Endothelial cell of umbilical vein (primary cell): Measurements from ENCODE around the gene CABLES1. TPM values are rescaled to one million over a fixed set of nuclear protein-coding genes. Genes with fewer than 3 reads are reported as not detected.

Source experiments
- BruUV-seq: library from RNA; stranded (reverse); fragments of 400-500 nt; replicated peaks from 2 replicates; lab custom pipeline; 2021; lab: Mats Ljungman, UMichigan
- CTCF ChIA-PET: fragments of 300-600, 350-600 bp; sonication (Branson Sonifier 250); formaldehyde crosslinking; loops from one replicate; lab custom pipeline; 2021; ENCODE audit warnings: antibody characterized with exemption, inconsistent platforms; lab: Charles Lee
- POLR2A ChIA-PET: fragments of 300-600, 350-600 bp; sonication (Branson Sonifier 250); formaldehyde crosslinking; loops from one replicate; lab custom pipeline; 2021; ENCODE audit warnings: antibody characterized with exemption, inconsistent platforms; lab: Charles Lee
- DNase-seq: peaks from one replicate; pipeline ENCODE4 v3.0.0-alpha.2; 2011; ENCODE audit warnings: low read depth, low spot score
- FAIRE-seq: peaks from 2 replicates; lab custom pipeline; 2011; peaks lifted over from hg19 to GRCh38; lab: Jason Lieb, UNC
- H2AFZ ChIP-seq: 2 replicates; pipeline ENCODE4 v1.6.0; 2012; ENCODE audit warnings: low read depth, low read length, control low read depth, inconsistent platforms
- H3K27ac ChIP-seq: 2 replicates; pipeline ENCODE4 v1.5.1; 2011; ENCODE audit warnings: low read depth, mild to moderate bottlenecking, control low read depth, low read length, moderate library complexity; ENCODE audit not compliant: insufficient read depth
- H3K27me3 ChIP-seq, 2 experiments: 2 replicates each; pipeline versions ENCODE4 v1.6.0 to v1.6.1; 2011; ENCODE audit warnings: low read length in 2 of 2, mixed read lengths in 1 of 2; ENCODE audit not compliant: control insufficient read depth in 2 of 2, insufficient read depth in 2 of 2
- H3K36me3 ChIP-seq, 2 experiments: 2 replicates in 1 of 2; 3 replicates in 1 of 2; pipeline ENCODE4 v1.5.1; 2011; ENCODE audit warnings: low read length in 2 of 2, mild to moderate bottlenecking in 1 of 2, moderate library complexity in 1 of 2; ENCODE audit not compliant: control insufficient read depth in 2 of 2, insufficient read depth in 2 of 2; ENCODE audit errors: extremely low read depth in 1 of 2
- H3K4me1 ChIP-seq: 3 replicates; pipeline ENCODE4 v1.5.1; 2011; ENCODE audit warnings: mild to moderate bottlenecking, low read length; ENCODE audit not compliant: control insufficient read depth, insufficient read depth; ENCODE audit errors: extremely low read depth
- H3K4me2 ChIP-seq: 2 replicates; pipeline ENCODE4 v1.6.1; 2011; ENCODE audit warnings: low read length, control low read depth, mixed read lengths; ENCODE audit not compliant: insufficient read depth
- H3K4me3 ChIP-seq, 3 experiments: fragments of 200-600 bp in 1 of 3; sonication (generic), shearing (Covaris generic) in 1 of 3; replicated peaks in 1 of 3; 2 replicates each; pipeline ENCODE4 v1.5.1; 2011 to 2016; ENCODE audit warnings: control low read depth in 3 of 3, low read length in 3 of 3, mild to moderate bottlenecking in 2 of 3, inconsistent platforms in 1 of 3, low read depth in 1 of 3, moderate library complexity in 1 of 3; ENCODE audit not compliant: insufficient read depth in 1 of 3
- H3K79me2 ChIP-seq: 2 replicates; pipeline ENCODE4 v1.6.0; 2012; ENCODE audit warnings: low read length, inconsistent platforms; ENCODE audit not compliant: control insufficient read depth, insufficient read depth
- H3K9ac ChIP-seq: replicated peaks from 2 replicates; pipeline ENCODE3; 2011; ENCODE audit warnings: low read length, control low read depth; ENCODE audit not compliant: insufficient read depth; ENCODE audit errors: extremely low read depth
- H3K9me1 ChIP-seq: replicated peaks from 3 replicates; pipeline ENCODE4 v1.6.0; 2011; ENCODE audit warnings: mild to moderate bottlenecking, low read length; ENCODE audit not compliant: control insufficient read depth, insufficient read depth; ENCODE audit errors: extremely low read depth
- H3K9me3 ChIP-seq: replicated peaks from 2 replicates; pipeline ENCODE4 v1.5.1; 2012; ENCODE audit warnings: low read length, inconsistent platforms; ENCODE audit not compliant: control insufficient read depth, insufficient read depth
- H4K20me1 ChIP-seq: replicated peaks from 2 replicates; pipeline ENCODE3; 2011; ENCODE audit warnings: mild to moderate bottlenecking, low read length; ENCODE audit not compliant: control insufficient read depth, insufficient read depth; ENCODE audit errors: extremely low read depth
- POLR2A ChIP-seq: IDR thresholded peaks from 2 replicates; pipeline ENCODE4 v1.6.1; 2012; ENCODE audit warnings: low read depth, mild to moderate bottlenecking, control low read depth, low read length
- POLR2AphosphoS5 ChIP-seq: IDR thresholded peaks from 2 replicates; pipeline ENCODE4 v1.6.1; 2012; ENCODE audit warnings: low read depth, mild to moderate bottlenecking, control low read depth, low read length, moderate library complexity; ENCODE audit not compliant: insufficient read depth
- dilution Hi-C: fragments of 300-500 bp; cut with MboI; formaldehyde crosslinking; loops from one replicate; pipeline ENCODE4 v1.15.0; 2019; ENCODE audit warnings: low sequenced_read_pairs; ENCODE audit not compliant: extremely low pct_ligation_motif_present
- intact Hi-C: fragments of 100-400 bp; cut with micrococcal nuclease; formaldehyde crosslinking; loops from one replicate; pipeline ENCODE4 v1.10.0; 2022
- polyA plus RNA-seq, 4 experiments: library from polyadenylated mRNA; depleted of rRNA in 3 of 4; stranded (reverse) in 3 of 4; unstranded in 1 of 4; fragments of >200 nt; gene quantifications; 2 replicates each; pipeline versions ENCODE4 v1.2.1 to v1.2.3, GENCODE V29; 2011 to 2012; ENCODE audit warnings: missing spikeins in 1 of 4
- total RNA-seq: library from RNA; stranded (reverse); gene quantifications from 2 replicates; pipeline ENCODE4 v1.2.3, GENCODE V29; 2021
- TF ChIP-seq, protein P1 (sequence below): IDR thresholded peaks from 2 replicates; pipeline ENCODE4 v1.6.1; 2011; ENCODE audit not compliant: insufficient read depth, insufficient read length

CABLES1 gene
- total and polyA plus RNA-seq, 2 donors (not counting 3 experiments of a cell fraction or from before 2014, with no cell fraction given) = 40.2 to 71.1 TPM

GRCh38 chr18:23239350-23239692 is 104.0 kb downstream of the CABLES1 start:
- ChIA-PET POLR2A (no interaction called here), CTCF (interaction anchor here (0.8 to 1.0 kb wide), 2 partner anchors 115 to 172 kb away, joined by 3 read pairs; no protein-coding TSS in a partner anchor)
- Histone ChIP-seq H3K4me2 (no peak overlapping the region), H3K4me3 (no peak overlapping the region), H3K4me1 (peaks cover 21% of the 10 kb centered on the region), H3K36me3 (peaks cover 6 to 25% of the 10 kb centered on the region in 2 experiments), H2AFZ (no peak overlapping the region), H3K27me3 (no peaks in the 10 kb centered on the region), H3K79me2 (no peaks in the 10 kb centered on the region), H3K9me1 (no peaks in the 10 kb centered on the region), H3K9ac (no peak overlapping the region), H3K27ac (no peak overlapping the region), H4K20me1 (no peaks in the 10 kb centered on the region), H3K9me3 (no peaks in the 10 kb centered on the region)
- no TSS peak for BruUV-seq
- DNase-seq = no peak
- FAIRE-seq = no peak
- dilution Hi-C loops = no loop called here
- no peak for TF ChIP-seq POLR2A
- no peak for TF ChIP-seq POLR2AphosphoS5
- intact Hi-C loops = loop anchor here (10.0 kb wide), 1 partner anchor 205 kb away; no protein-coding TSS in a partner anchor

DNA sequence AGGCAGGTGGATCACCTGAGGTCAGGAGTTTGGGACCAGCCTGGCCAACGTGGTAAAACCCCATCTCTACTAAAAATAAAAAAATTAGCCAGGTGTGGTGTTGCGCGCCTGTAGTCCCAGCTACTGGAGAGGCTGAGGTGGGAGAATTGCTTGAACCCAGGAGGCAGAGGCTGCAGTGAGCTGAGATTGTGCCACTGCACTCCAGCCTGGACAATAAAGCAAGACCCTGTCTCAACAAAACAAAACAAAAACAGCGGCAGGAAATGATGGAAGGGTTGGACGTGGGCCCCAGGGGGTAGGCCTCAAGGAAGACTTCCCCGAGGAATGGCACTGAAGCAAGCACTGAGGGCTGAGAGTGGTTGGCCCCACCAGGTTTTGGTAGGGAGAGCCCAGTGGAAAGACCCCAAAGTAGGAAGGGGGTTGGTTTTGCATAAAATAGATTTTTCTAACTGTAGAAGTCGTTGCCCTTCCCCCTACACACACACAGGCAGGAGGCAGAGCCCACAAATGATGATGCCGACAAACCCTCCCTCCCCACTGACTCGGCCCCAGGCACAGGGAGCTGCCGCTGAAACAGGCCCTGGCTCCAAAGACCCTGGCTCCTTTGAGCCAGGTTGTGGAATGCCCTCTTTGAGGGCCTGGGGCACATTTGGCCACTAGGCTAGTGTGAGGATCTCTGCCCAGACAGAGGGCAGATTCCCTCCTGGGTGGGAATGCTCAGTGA is 104.8 kb downstream of the CABLES1 start:
- no TSS peak for BruUV-seq
- peaks cover 6 to 23% of the 10 kb centered on the region in 2 experiments for H3K36me3 ChIP-seq
- TF ChIP-seq POLR2AphosphoS5 = no peak
- TF ChIP-seq, protein P1, sequence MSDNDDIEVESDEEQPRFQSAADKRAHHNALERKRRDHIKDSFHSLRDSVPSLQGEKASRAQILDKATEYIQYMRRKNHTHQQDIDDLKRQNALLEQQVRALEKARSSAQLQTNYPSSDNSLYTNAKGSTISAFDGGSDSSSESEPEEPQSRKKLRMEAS = no peak
- dilution Hi-C loops (no loop called here), intact Hi-C loops (loop anchor here (10.0 kb wide), 1 partner anchor 205 kb away; no protein-coding TSS in a partner anchor)
- CTCF ChIA-PET = no interaction called here
- peaks cover 21% of the 10 kb centered on the region for H3K4me1 ChIP-seq
- H3K9me1 ChIP-seq = no peaks in the 10 kb centered on the region
- no peak overlapping the region for H3K4me3 ChIP-seq
- no peaks in the 10 kb centered on the region for H3K79me2 ChIP-seq
- H2AFZ ChIP-seq = no peak overlapping the region
- no peaks in the 10 kb centered on the region for H3K9me3 ChIP-seq
- POLR2A ChIA-PET = no interaction called here
- no peak overlapping the region for H3K9ac ChIP-seq
- no peaks in the 10 kb centered on the region for H4K20me1 ChIP-seq
- FAIRE-seq = no peak
- H3K27ac ChIP-seq = no peak overlapping the region
- no peaks in the 10 kb centered on the region for H3K27me3 ChIP-seq
- no peak overlapping the region for H3K4me2 ChIP-seq
- no peak for DNase-seq
